Esophagus squamous epithelium (tissue), 4 donors: ENCODE results near the gene LENG9.

Source experiments
- POLR2A ChIP-seq, 4 donors: fragments of 450-650 bp; IDR thresholded peaks; one replicate each; pipeline ENCODE4 v1.6.1; 2017; ENCODE audit warnings: antibody characterized with exemption in 4 of 4, mild to moderate bottlenecking in 4 of 4, moderate library complexity in 3 of 4
- TF ChIP-seq, protein P1 (sequence below), 6 experiments: fragments of 450-650 bp in 4 of 6; fragments of 200-600 bp in 2 of 6; sonication (generic) in 2 of 6; IDR thresholded peaks; one replicate each; pipeline ENCODE4 v1.5.1; 2016 to 2019; ENCODE audit warnings: antibody characterized with exemption in 6 of 6, mild to moderate bottlenecking in 4 of 6, moderate library complexity in 4 of 6

GRCh38 chr19:54440641-54441040 is 22.9 kb downstream of the LENG9 start:
- TF ChIP-seq, protein P1, sequence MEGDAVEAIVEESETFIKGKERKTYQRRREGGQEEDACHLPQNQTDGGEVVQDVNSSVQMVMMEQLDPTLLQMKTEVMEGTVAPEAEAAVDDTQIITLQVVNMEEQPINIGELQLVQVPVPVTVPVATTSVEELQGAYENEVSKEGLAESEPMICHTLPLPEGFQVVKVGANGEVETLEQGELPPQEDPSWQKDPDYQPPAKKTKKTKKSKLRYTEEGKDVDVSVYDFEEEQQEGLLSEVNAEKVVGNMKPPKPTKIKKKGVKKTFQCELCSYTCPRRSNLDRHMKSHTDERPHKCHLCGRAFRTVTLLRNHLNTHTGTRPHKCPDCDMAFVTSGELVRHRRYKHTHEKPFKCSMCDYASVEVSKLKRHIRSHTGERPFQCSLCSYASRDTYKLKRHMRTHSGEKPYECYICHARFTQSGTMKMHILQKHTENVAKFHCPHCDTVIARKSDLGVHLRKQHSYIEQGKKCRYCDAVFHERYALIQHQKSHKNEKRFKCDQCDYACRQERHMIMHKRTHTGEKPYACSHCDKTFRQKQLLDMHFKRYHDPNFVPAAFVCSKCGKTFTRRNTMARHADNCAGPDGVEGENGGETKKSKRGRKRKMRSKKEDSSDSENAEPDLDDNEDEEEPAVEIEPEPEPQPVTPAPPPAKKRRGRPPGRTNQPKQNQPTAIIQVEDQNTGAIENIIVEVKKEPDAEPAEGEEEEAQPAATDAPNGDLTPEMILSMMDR (IDR thresholded peaks at IDR 0.05) = no peak
- TF ChIP-seq POLR2A (IDR thresholded peaks at IDR 0.05) = no peak
